ENCODE results near the gene GPR162. TPM values are rescaled to one million over a fixed set of nuclear protein-coding genes. Genes with fewer than 3 reads are reported as not detected.

GPR162 gene
- total RNA-seq, 1 experiment from 2014 or later = 2.3 TPM

DNA sequence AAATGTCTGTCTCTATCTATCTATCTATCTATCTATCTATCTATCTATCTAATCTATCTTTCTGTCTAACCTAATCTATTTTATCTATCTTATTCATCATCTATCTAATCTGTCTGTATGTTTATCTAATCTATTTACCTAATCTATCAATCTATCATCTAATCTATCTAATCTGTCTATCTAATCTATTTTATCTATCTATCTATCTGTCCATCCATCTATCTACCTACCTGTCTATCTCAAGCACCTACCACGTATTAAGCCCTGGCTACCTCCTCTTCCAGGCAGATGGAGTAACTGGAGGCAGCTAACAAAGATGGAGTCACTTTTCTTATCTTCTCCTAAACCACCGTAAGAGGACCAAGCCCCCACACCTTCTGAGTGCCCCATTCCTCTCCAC is 26.5 kb upstream of the GPR162 start:
- POLR2A ChIA-PET = interaction anchor here (0.8 kb wide), 1 partner anchor 23 kb away, joined by 3 read pairs; no protein-coding TSS in a partner anchor
- no TSS peak for BruUV-seq (replicated peaks)
- intact Hi-C loops (cut with micrococcal nuclease) = no loop called here
- H3K9me3 ChIP-seq (ENCODE audit: control insufficient read depth in 1 of 2, insufficient read depth in 1 of 2, low read depth in 1 of 2, low read length in 2 of 2) = no peaks in the 10 kb centered on the region
- H3K9ac ChIP-seq (ENCODE audit: low read length) = no peak overlapping the region
- H3K9me2 ChIP-seq (ENCODE audit: insufficient read depth) = no peaks in the 10 kb centered on the region
- H3K4me3 ChIP-seq (replicated peaks in 1 of 2; ENCODE audit: low read depth in 1 of 2, low read length in 2 of 2) = no peak overlapping the region
- DNase-seq (ENCODE audit: low read depth, low spot score) (no peak), ATAC-seq (no peak)
- no peaks in the 10 kb centered on the region for H3K27me3 ChIP-seq (ENCODE audit: insufficient read depth, low read length)
- H3K27ac ChIP-seq (ENCODE audit: low read depth, low read length) = no peak overlapping the region
- no peaks in the 10 kb centered on the region for H3K36me3 ChIP-seq (ENCODE audit: control insufficient read depth in 1 of 2, insufficient read depth in 2 of 2, low read length in 2 of 2)
- RAD21 ChIA-PET (ENCODE audit: low non-redundant PET in 1 of 2, low total read pairs in 2 of 2, uncharacterized antibody in 2 of 2, unreplicated experiment in 2 of 2) = no interaction called here
- CTCF ChIA-PET = no interaction called here
- H3K79me2 ChIP-seq (ENCODE audit: insufficient read depth, low read length) = no peaks in the 10 kb centered on the region
- no peaks in the 10 kb centered on the region for H3K4me1 ChIP-seq (ENCODE audit: control insufficient read depth in 1 of 2, insufficient read depth in 2 of 2, low read length in 2 of 2)
- TF ChIP-seq POLR2AphosphoS5 (IDR thresholded peaks at IDR 0.05; ENCODE audit: low read depth, low read length) (no peak), ZFX (IDR thresholded peaks at IDR 0.05) (no peak), SIN3A (IDR thresholded peaks at IDR 0.05; ENCODE audit: low read depth) (no peak)
- TF ChIP-seq, protein P1, sequence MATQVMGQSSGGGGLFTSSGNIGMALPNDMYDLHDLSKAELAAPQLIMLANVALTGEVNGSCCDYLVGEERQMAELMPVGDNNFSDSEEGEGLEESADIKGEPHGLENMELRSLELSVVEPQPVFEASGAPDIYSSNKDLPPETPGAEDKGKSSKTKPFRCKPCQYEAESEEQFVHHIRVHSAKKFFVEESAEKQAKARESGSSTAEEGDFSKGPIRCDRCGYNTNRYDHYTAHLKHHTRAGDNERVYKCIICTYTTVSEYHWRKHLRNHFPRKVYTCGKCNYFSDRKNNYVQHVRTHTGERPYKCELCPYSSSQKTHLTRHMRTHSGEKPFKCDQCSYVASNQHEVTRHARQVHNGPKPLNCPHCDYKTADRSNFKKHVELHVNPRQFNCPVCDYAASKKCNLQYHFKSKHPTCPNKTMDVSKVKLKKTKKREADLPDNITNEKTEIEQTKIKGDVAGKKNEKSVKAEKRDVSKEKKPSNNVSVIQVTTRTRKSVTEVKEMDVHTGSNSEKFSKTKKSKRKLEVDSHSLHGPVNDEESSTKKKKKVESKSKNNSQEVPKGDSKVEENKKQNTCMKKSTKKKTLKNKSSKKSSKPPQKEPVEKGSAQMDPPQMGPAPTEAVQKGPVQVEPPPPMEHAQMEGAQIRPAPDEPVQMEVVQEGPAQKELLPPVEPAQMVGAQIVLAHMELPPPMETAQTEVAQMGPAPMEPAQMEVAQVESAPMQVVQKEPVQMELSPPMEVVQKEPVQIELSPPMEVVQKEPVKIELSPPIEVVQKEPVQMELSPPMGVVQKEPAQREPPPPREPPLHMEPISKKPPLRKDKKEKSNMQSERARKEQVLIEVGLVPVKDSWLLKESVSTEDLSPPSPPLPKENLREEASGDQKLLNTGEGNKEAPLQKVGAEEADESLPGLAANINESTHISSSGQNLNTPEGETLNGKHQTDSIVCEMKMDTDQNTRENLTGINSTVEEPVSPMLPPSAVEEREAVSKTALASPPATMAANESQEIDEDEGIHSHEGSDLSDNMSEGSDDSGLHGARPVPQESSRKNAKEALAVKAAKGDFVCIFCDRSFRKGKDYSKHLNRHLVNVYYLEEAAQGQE (IDR thresholded peaks at IDR 0.05; ENCODE audit: low read depth) = no peak
- TF ChIP-seq, protein P2, sequence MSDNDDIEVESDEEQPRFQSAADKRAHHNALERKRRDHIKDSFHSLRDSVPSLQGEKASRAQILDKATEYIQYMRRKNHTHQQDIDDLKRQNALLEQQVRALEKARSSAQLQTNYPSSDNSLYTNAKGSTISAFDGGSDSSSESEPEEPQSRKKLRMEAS (IDR thresholded peaks at IDR 0.05) = no peak
- H3K4me2 ChIP-seq (ENCODE audit: low read length) = no peak overlapping the region
- H2AFZ ChIP-seq (ENCODE audit: low read depth, low read length, poor library complexity, severe bottlenecking) = no peak overlapping the region
- no peaks in the 10 kb centered on the region for H4K20me1 ChIP-seq (ENCODE audit: insufficient read depth)

DNA sequence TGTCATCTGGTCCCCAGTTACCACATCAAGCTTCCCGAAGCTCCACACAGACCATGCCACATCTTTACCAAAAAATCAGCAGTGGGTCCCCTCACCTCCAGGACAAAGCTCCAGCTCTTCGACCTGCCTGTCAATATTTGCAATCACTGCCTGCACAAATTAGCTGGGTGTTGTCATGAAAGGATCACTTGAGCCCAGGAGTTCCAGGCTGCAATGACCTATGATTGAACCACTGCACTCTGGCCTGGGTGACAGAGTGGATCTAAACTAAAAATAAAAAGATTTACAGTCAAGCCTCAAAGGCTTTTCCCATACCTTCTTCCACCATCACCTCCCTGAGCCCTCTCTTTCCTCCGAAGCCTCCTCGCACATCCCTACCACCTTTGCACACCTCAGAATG is 25.0 kb upstream of the GPR162 start:
- H3K27me3 ChIP-seq (ENCODE audit: insufficient read depth, low read length) = no peaks in the 10 kb centered on the region
- no peaks in the 10 kb centered on the region for H3K9me2 ChIP-seq (ENCODE audit: insufficient read depth)
- no peaks in the 10 kb centered on the region for H4K20me1 ChIP-seq (ENCODE audit: insufficient read depth)
- DNase-seq (ENCODE audit: low read depth, low spot score) (no peak), ATAC-seq (no peak)
- ChIA-PET POLR2A (interaction anchor here (0.8 kb wide), 1 partner anchor 30 kb away, joined by 3 read pairs; no protein-coding TSS in a partner anchor), RAD21 (ENCODE audit: low non-redundant PET in 1 of 2, low total read pairs in 2 of 2, uncharacterized antibody in 2 of 2, unreplicated experiment in 2 of 2) (no interaction called here), CTCF (no interaction called here)
- no peaks in the 10 kb centered on the region for H3K9me3 ChIP-seq (ENCODE audit: control insufficient read depth in 1 of 2, insufficient read depth in 1 of 2, low read depth in 1 of 2, low read length in 2 of 2)
- intact Hi-C loops (cut with micrococcal nuclease) = no loop called here
- H3K79me2 ChIP-seq (ENCODE audit: insufficient read depth, low read length) = no peaks in the 10 kb centered on the region
- H3K27ac ChIP-seq (ENCODE audit: low read depth, low read length) = no peak overlapping the region
- no peak overlapping the region for H3K4me2 ChIP-seq (ENCODE audit: low read length)
- H2AFZ ChIP-seq (ENCODE audit: low read depth, low read length, poor library complexity, severe bottlenecking) = no peak overlapping the region
- no peak overlapping the region for H3K4me3 ChIP-seq (replicated peaks in 1 of 2; ENCODE audit: low read depth in 1 of 2, low read length in 2 of 2)
- H3K4me1 ChIP-seq (ENCODE audit: control insufficient read depth in 1 of 2, insufficient read depth in 2 of 2, low read length in 2 of 2) = no peaks in the 10 kb centered on the region
- no peak overlapping the region for H3K9ac ChIP-seq (ENCODE audit: low read length)
- no peaks in the 10 kb centered on the region for H3K36me3 ChIP-seq (ENCODE audit: control insufficient read depth in 1 of 2, insufficient read depth in 2 of 2, low read length in 2 of 2)
- no TSS peak for BruUV-seq (replicated peaks)
- TF ChIP-seq YY1 (IDR thresholded peaks at IDR 0.05; ENCODE audit: extremely low read depth, insufficient replicate concordance, low read depth, low read length) = no peak
- TF ChIP-seq ZFX (IDR thresholded peaks at IDR 0.05) = no peak
- no peak for TF ChIP-seq TCF7L2 (IDR thresholded peaks at IDR 0.05; ENCODE audit: borderline replicate concordance, extremely low read depth, insufficient read depth, insufficient read length)
- no peak for TF ChIP-seq SIN3A (IDR thresholded peaks at IDR 0.05; ENCODE audit: low read depth)
- TF ChIP-seq EGR1 (IDR thresholded peaks at IDR 0.05; ENCODE audit: low read depth) = no peak
- TF ChIP-seq, protein P1 (IDR thresholded peaks at IDR 0.05; ENCODE audit: low read depth) = no peak
- TF ChIP-seq, protein P3, sequence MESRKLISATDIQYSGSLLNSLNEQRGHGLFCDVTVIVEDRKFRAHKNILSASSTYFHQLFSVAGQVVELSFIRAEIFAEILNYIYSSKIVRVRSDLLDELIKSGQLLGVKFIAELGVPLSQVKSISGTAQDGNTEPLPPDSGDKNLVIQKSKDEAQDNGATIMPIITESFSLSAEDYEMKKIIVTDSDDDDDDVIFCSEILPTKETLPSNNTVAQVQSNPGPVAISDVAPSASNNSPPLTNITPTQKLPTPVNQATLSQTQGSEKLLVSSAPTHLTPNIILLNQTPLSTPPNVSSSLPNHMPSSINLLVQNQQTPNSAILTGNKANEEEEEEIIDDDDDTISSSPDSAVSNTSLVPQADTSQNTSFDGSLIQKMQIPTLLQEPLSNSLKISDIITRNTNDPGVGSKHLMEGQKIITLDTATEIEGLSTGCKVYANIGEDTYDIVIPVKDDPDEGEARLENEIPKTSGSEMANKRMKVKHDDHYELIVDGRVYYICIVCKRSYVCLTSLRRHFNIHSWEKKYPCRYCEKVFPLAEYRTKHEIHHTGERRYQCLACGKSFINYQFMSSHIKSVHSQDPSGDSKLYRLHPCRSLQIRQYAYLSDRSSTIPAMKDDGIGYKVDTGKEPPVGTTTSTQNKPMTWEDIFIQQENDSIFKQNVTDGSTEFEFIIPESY (IDR thresholded peaks at IDR 0.05; ENCODE audit: extremely low read depth, insufficient replicate concordance, low read length) = no peak

Measured in HCT116 (cell line).